ENCODE data around the gene DNAJB12.
"Not testable (repeated sequence)": the region's sequence is repeated elsewhere in the genome, so short reads cannot be mapped to it uniquely, and the experiment has no call there.

DNAJB12 gene

DNA sequence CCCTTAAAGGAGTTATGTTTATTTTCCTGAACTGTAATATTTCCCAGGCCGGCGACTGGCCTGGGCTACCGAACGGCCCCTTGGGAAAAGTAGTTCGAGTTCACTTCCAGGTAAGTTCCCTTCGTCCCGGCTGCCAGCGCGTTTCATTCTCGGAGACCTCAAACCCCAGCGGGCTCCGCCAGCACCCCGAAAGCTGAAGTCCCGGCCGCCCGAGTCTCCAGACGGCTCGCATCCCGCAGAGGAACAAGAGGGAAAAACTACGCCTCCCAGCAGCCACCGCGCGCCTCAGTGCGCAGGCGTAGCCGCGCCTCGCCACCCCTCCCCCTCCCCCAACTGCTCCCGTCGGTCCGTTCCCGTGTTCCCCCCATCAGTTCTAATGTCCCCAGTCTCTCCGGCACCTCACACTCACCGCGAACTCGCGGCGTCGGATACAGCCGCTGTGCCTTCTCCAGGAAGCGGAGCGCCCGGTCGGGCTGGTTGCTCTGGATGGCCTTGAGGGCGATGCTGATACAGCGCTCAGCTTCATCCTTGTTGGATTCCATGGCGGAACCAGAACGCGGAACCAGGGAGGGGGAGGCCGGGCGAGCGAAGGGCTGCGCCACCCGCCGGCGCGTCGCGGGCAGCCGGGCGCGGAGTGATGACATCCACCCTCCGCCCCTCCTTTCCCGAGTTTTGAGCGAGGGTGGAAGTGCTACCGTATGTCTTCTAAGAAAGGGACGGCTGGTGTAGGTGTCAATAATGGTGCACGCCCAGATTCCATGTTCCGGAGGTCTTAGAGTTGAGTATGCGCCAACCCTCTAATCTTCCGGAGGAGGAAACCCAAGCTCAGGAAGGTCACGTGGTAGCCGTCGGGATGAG lies at the start of gene DNAJB12:
Gene DNAJB12 (minus strand): TSS at position 564 of the 858 bp plus-strand sequence. CDS start 22 bp downstream, at position 542.
- peak; percentile 93 for DNase-seq

- DNase-seq: not testable (repeated sequence)
These were observed 40.9 kb upstream of the DNAJB12 start for GRCh38 chr10:72395581-72395980.

DNA sequence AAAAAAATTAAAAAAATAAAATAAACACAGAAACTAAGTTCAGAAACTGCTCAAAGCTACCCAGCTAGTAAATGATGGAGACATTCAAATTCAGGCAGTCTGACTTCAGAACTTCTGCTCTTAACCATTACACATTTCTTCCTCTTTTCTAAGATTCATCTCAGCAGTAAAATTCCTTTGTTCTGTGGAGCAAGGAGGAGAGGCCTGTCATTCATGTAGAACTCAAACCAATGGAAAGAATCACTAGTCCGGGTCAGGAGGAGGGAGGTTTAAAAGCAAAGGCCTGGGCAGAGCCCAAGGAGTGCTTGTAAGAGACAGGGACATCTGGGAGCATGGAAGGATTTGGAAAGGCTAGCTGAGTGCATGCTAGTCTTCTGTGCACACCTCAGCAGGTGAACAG lies 37.9 kb upstream of the DNAJB12 start:
- DNase-seq: no peak

DNA sequence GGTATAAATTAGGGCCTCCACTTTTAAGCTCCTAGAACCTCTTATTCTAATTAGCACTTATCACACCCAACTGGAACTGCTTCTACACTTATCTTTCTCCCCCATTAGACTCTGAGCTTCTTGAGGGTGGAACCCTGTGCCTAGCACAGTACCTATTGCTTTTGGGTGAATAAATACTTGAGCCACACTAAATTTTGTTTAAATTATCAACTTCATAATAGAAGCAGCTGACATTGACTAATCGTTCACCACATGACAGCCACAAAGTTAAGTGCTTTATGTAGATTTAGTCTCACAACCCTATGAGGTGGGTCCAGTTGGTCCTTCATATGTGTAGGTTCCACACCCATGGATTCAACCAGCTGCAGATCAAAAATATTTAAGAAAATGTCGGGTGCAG lies 36.0 kb upstream of the DNAJB12 start:
- no peak for DNase-seq

GRCh38 chr10:72389716-72390115 lies 35.0 kb upstream of the DNAJB12 start:
- DNase-seq: no peak

GRCh38 chr10:72389014-72389413 lies 34.3 kb upstream of the DNAJB12 start:
- no peak for DNase-seq

DNA sequence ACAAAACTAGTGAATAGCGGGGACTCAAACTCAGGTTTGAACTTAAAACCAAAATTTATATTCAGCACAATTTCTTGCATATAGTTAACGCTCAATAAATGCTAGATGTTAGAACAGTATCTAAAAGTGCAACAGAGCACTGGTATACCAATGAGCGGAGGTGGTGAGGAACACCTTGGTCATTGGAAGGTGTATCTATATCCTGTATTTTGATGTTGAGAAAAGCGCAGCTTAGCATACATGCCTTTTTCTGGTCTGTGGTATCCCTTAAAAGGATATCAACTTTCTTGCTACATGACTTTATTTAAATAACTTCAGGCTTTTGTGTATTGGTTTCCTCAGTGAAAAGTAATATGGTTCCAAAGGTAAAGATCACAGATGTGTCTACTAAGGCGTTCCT lies 33.3 kb upstream of the DNAJB12 start:
- no peak for DNase-seq

- DNase-seq: no peak
These were observed 32.3 kb upstream of the DNAJB12 start for GRCh38 chr10:72386916-72387586.

DNA sequence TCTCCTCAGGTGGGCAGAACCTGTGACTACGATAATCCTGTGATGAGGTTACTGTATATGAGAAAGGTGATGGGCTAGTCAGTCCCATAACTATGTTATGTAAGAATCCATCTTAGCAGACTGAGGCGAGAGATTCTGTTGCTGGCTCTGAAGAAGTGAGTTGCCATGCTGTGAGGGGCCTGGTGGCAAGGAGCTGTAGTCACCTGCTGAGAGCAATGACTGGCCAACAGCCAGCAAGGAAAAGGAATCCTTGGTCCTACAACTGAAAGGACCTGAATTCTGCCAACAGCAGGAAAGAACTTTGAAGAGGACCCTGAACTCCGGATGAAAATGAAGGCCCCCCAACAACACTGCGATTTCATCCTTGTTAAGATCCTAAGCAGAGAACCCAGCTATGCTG lies 31.0 kb upstream of the DNAJB12 start:
- DNase-seq: no peak

- DNase-seq: not testable (repeated sequence)
These were observed 30.3 kb upstream of the DNAJB12 start for GRCh38 chr10:72384982-72385381.

DNA sequence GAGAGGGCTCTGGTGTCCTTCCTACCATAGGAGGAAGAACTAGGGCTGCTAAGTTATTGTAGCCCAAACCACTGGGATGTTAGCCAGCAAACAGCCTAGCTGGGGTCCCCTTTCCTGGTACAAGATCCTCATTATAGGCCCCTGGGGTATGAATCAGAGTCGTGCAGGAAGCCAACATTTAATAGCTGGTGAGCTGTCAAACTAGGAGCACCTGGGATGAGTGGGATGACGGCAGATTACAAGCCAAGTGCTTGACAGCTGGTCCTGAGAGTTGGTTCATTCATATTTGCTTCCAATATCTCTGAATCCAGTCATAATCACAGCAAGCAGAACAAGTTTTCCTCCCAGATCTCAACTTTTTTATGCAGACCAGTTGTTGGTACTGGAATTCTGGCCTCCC lies 25.1 kb upstream of the DNAJB12 start:
- DNase-seq: no peak

DNA sequence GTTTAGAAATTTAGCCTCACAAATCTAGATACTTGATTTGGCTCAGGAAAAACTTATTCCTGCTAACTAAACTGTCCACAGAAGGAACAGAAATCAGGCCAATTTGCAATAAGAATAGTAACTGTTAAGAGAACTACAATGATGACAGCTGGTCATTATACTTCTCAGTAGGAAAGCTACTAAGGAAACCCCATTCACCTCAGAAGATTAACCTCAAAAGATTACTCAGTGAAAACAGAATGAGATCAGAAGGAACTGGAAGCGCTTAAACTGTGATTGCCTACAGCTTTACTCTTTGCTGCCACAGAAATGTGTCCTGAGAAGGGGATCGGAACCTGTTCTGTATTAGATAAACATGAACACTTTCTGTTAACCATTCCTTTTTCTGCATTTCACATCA lies 24.3 kb upstream of the DNAJB12 start:
- no peak for DNase-seq

DNA sequence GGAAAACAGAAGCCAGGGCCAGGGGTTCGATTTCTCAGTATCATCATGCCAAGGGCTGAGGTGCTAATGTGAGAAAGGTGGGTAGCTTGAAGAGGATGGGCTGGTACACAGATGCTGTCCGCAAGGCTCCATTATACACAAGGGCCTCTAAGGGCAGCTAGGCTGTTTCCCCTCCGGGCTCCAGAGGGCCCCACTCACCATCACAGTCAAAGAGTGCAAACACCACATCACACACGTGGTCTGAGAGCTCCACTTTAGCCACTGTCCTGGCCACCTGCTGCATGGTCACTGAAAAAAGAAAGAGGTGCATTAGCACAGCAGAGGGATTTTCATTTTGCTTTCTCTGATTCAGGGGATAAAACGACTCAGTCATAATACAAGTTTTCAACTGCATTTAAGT lies 20.9 kb upstream of the DNAJB12 start:
- no peak for DNase-seq

DNA sequence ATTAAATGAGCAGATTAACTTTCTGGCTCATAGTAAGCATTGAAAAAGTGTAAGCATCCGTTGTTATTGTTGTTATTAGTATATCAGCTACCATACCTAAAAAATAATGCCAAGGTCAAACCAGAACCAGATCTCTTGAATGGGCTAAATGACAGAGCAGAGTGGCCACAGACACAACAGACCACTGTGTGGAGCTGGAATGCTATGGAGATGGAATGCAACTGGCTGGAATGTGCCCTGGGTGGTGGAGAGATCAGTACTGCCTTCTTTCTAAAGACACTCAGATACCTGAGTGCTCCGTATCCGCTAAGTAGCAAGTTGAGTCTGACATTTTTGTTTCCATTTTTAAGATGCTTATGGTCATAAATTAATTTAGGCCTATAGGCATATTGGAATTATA lies 20.5 kb upstream of the DNAJB12 start:
- DNase-seq: no peak

DNA sequence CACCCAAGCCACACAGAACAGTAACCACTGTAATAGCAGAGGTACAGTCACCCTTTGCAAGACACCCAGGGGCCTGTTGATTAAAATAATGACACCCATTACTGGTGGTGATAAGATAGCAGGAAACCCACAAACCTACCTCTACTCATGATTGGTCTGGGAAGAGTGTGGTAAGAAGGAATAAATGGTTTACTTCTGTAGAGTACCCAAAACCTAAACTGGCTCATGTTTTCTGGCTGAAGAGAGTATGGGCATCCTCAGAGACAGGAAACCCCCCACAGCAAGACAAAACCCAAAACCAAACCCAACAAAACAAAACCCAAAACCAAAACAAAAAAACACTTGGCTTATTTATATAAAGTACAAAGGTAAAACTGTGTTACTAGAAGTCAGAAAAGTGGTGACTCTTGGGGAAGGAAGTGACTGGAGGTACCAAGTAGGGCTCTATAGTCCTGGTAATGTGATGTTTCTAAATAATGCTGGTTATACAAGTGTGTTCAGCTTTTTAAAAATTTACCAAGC lies 15.5 kb upstream of the DNAJB12 start:
- DNase-seq: no peak

DNA sequence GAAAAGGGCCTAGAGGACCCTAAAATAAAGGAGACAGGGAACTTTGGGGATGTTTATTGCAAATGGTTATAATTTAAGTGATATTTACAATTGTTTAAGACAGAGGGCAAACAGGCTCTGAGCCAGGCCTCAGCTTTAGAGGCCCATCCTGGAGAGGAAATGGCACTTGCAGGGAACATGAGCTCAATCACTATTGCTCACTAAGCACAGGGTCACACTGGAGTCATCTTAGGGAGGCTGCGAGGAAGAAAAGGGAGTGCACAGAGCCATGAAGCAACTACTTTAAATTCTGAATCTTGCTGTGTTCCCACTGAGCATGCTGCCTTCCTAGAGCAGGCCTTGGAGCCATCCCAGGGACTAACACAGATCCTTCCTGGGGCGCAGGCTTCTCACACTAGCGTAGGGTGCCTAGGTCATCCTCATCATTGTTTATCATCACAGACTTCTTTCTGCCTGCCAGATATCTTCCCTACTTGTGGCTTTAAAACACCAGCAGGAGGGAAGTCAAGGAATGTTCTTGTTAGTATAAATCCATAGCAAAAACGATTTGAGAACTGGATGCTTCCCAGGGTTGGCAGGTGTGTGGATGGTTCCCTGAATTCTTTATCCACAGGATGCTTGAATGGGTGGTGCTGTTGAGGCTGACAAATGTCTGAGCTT lies 12.7 kb upstream of the DNAJB12 start:
- DNase-seq: no peak

- no peak for DNase-seq
These were observed 10.6 kb upstream of the DNAJB12 start for GRCh38 chr10:72365106-72365895.

DNA sequence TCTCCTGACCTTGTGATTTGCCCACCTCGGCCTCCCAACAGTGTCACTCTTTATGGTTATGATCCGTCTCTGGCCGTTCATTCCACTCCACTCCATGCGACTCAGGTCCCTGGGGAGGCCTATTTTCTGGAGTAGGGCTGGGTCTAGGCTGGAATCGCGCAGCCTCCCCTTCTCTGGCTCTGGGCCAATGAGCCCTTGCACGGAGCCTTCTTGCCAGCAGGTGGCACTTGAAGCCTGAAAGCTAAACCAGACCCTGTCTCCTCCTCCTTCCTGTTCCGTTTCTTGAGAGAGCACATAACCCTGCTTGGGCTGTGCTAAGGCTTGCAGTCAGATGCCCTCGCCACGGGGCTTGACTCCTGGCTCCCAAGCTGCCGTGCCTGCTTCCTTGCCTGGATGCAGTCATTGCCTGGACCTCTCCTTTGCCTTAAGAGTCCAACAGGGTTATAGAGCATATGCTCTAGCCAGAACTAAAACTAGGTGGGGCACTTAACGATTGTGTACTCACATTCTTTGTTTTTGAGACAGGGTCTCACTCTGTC lies 9.6 kb upstream of the DNAJB12 start:
- DNase-seq: peak; percentile 77

DNA sequence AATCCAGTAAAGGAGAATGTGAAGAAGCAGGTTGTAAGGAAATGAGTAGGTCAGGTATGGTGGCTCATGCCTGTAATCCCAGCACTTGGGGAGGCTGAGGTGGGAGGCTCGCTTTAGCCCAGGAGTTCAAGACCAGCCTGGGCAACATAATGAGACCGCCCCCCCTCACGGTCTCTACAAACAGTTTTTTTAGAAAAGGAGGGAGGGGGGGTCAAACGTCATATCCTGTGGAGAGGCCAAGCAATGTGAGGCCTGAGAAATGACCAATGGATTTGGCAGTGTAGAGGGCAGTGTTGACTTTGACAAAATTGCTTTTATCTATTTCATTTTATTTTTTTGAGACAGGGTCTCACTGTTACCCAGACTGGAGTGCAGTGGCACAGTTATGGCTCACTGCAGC lies 2.3 kb upstream of the DNAJB12 start:
- DNase-seq: no peak

DNA sequence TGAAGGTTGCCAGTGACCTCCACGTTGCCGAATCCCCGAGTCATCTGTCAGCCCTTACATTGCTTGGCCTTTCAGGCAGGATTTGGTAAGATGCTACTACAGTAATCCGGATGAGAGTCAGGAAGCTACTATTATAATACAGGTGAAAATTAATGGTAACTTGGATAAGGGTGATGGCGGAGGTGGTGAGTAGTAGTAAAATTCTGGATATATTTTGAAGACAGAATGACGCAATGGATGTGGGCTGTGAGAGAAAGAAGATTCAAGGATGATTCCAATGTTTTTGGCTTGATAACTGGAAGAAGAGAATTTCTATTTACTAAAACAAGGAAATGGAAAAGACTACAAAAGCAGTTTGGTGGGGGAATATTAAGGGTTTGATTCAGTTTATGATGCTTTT lies 1.4 kb upstream of the DNAJB12 start:
- no peak for DNase-seq

DNA sequence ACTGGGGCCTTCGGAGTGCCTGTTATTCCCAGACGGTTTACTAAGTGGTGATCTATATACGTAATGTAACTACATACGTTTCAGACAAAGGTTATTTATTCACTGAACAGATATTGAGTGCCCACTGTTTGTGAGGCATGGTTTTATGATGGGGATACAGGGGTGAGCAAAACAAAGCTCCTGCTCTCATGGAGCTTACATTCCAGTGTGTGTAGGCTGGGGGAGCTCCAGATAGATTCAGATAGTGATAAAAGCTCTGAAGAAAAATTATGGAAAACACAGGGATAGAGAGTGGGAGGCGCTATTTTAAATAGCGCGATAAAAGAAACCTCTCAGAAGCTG lies 466 bp upstream of the DNAJB12 start:
- no peak for DNase-seq

DNA sequence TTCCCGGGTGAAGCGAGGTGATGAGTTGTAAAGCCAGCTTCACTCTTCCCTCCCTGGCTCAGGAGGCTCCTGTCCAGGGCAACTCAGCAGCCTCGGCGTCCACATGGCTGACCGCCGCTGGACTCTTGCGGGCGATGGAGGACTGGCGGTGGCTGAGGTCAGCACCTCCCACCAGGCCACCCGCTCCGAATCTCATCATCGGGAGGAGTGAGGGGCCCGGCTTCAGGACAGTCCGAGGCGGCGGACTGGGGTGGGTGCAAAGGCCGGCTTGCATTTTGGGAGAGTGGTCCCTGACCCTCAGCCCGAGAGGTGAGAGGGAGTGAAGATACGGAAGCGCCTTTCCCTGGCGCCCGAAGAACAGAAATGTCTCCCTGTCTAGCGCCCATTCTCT lies 759 bp downstream of the DNAJB12 start:
- DNase-seq: no peak
